NT2/D1 (cell line): ENCODE results near the gene GSTT2B.
"Not testable (repeated sequence)": the region's sequence is repeated elsewhere in the genome, so short reads cannot be mapped to it uniquely, and the experiment has no call there.

ENCODE experiments used
- SUZ12 ChIP-seq: IDR thresholded peaks from 2 replicates; pipeline ENCODE4 v1.6.1; 2011; ENCODE audit not compliant: insufficient read length, insufficient read depth; ENCODE audit errors: extremely low read depth
- ZNF274 ChIP-seq: IDR thresholded peaks from 2 replicates; pipeline ENCODE4 v1.6.1; 2011; ENCODE audit warnings: mild to moderate bottlenecking, low read depth, low read length

GRCh38 chr22:23951383-23951782 lies 9.6 kb downstream of the GSTT2B start:
- TF ChIP-seq ZNF274, SUZ12: not testable (repeated sequence)
